Measurements from ENCODE around the gene PPM1A.

- no peak for TF ChIP-seq CTCF (IDR thresholded peaks at IDR 0.05 in 4 of 5, conservative IDR thresholded peaks at IDR 0.05 in 1 of 5)
- no peak for TF ChIP-seq POLR2A (IDR thresholded peaks at IDR 0.05)
Measured at GRCh38 chr14:60344751-60345150, 95.7 kb downstream of the PPM1A start.

All from gastrocnemius medialis (tissue), 4 donors.